ENCODE results near the gene FYTTD1. TPM values are rescaled to one million over a fixed set of nuclear protein-coding genes. Genes with fewer than 3 reads are reported as not detected.
A peak's percentile ranks its signal among the peaks of the same experiment; 100 is the strongest.

Gene FYTTD1
- total RNA-seq, 1 experiment from 2014 or later = 75.4 TPM

- peaks cover 25% of the 10 kb centered on the region for H3K4me1 ChIP-seq (replicated peaks; ENCODE audit: insufficient read depth)
- no peaks in the 10 kb centered on the region for H3K9me2 ChIP-seq (ENCODE audit: insufficient read depth)
- DNase-seq = no peak
- H3K9me3 ChIP-seq (ENCODE audit: insufficient read depth, low read depth) = no peaks in the 10 kb centered on the region
- H4K20me1 ChIP-seq (ENCODE audit: insufficient read depth) = peaks cover 31% of the 10 kb centered on the region
- H2AFZ ChIP-seq = peak overlapping the region; percentile 98
- H3K27me3 ChIP-seq (ENCODE audit: insufficient read depth, low read depth) = no peaks in the 10 kb centered on the region
- H3K27ac ChIP-seq = peak overlapping the region; percentile 76
- BruUV-seq (replicated peaks) = no TSS peak
- peaks cover 32% of the 10 kb centered on the region for H3K79me2 ChIP-seq (ENCODE audit: low read depth)
- ChIA-PET POLR2A (ENCODE audit: unreplicated experiment) (no interaction called here), CTCF (interaction anchor here (0.5 to 0.7 kb wide), 2 partner anchors 157 to 719 kb away, joined by 4 to 5 read pairs; partner anchors contain the start of gene MELTF)
- peaks cover 59% of the 10 kb centered on the region for H3F3A ChIP-seq (ENCODE audit: insufficient read depth, low read depth)
- peak overlapping the region; percentile 79 for H3K4me3 ChIP-seq
- H3K4me2 ChIP-seq = peak overlapping the region; percentile 95
- TF ChIP-seq EZH2 (IDR thresholded peaks at IDR 0.05; ENCODE audit: low read depth) (no peak), CTCF (conservative IDR thresholded peaks at IDR 0.05) (no peak)
- intact Hi-C loops (cut with micrococcal nuclease; ENCODE audit: unreplicated experiment) = loop anchor here (1.0 kb wide), 1 partner anchor 11 kb away; no protein-coding TSS in a partner anchor
- no peaks in the 10 kb centered on the region for H3K36me3 ChIP-seq (ENCODE audit: low read depth)
Measured at GRCh38 chr3:197748597-197749314, 927 bp upstream of the FYTTD1 start.

GRCh38 chr3:197749315-197749600, 425 bp upstream of the FYTTD1 start:
- ChIA-PET CTCF (interaction anchor here (0.5 to 0.7 kb wide), 2 partner anchors 157 to 720 kb away, joined by 4 to 5 read pairs; partner anchors contain the start of gene MELTF), POLR2A (ENCODE audit: unreplicated experiment) (no interaction called here)
- H2AFZ ChIP-seq = peak overlapping the region; percentile 98
- peak overlapping the region; percentile 79 for H3K4me3 ChIP-seq
- no peaks in the 10 kb centered on the region for H3K36me3 ChIP-seq (ENCODE audit: low read depth)
- peaks cover 37% of the 10 kb centered on the region for H3K79me2 ChIP-seq (ENCODE audit: low read depth)
- H3K4me1 ChIP-seq (replicated peaks; ENCODE audit: insufficient read depth) = peaks cover 25% of the 10 kb centered on the region
- H3F3A ChIP-seq (ENCODE audit: insufficient read depth, low read depth) = peaks cover 59% of the 10 kb centered on the region
- H3K27ac ChIP-seq = peak overlapping the region; percentile 76
- H3K27me3 ChIP-seq (ENCODE audit: insufficient read depth, low read depth) = no peaks in the 10 kb centered on the region
- H3K9me2 ChIP-seq (ENCODE audit: insufficient read depth) = no peaks in the 10 kb centered on the region
- H4K20me1 ChIP-seq (ENCODE audit: insufficient read depth) = peaks cover 36% of the 10 kb centered on the region
- intact Hi-C loops (cut with micrococcal nuclease; ENCODE audit: unreplicated experiment) = loop anchor here (1.0 kb wide), 1 partner anchor 12 kb away; no protein-coding TSS in a partner anchor
- peak in 1 of 2 experiments; percentile 58 for DNase-seq
- no peaks in the 10 kb centered on the region for H3K9me3 ChIP-seq (ENCODE audit: insufficient read depth, low read depth)
- H3K4me2 ChIP-seq = peak overlapping the region; percentile 95
- BruUV-seq (replicated peaks) = no TSS peak
- no peak; the same call in 1 of the 2 replicates for TF ChIP-seq CTCF (conservative IDR thresholded peaks at IDR 0.05)
- no peak for TF ChIP-seq EZH2 (IDR thresholded peaks at IDR 0.05; ENCODE audit: low read depth)

GRCh38 chr3:197750396-197750831, 731 bp downstream of the FYTTD1 start:
- TF ChIP-seq EZH2 (IDR thresholded peaks at IDR 0.05; ENCODE audit: low read depth) (no peak), CTCF (conservative IDR thresholded peaks at IDR 0.05) (no peak)
- H3K79me2 ChIP-seq (ENCODE audit: low read depth) = peaks cover 48% of the 10 kb centered on the region
- DNase-seq = peak; percentile 55 to 65
- peaks cover 59% of the 10 kb centered on the region for H3F3A ChIP-seq (ENCODE audit: insufficient read depth, low read depth)
- intact Hi-C loops (cut with micrococcal nuclease; ENCODE audit: unreplicated experiment) = no loop called here
- peaks cover 47% of the 10 kb centered on the region for H4K20me1 ChIP-seq (ENCODE audit: insufficient read depth)
- no peaks in the 10 kb centered on the region for H3K9me2 ChIP-seq (ENCODE audit: insufficient read depth)
- BruUV-seq (replicated peaks) = no TSS peak
- H3K4me1 ChIP-seq (replicated peaks; ENCODE audit: insufficient read depth) = peaks cover 25% of the 10 kb centered on the region
- peak overlapping the region; percentile 76 for H3K27ac ChIP-seq
- H3K4me3 ChIP-seq = peak overlapping the region; percentile 79
- H3K36me3 ChIP-seq (ENCODE audit: low read depth) = no peaks in the 10 kb centered on the region
- peak overlapping the region; percentile 98 for H2AFZ ChIP-seq
- ChIA-PET CTCF (interaction anchor here (0.5 to 0.6 kb wide), 2 partner anchors 9 to 178 kb away, joined by 3 to 14 read pairs; no protein-coding TSS in a partner anchor), POLR2A (ENCODE audit: unreplicated experiment) (no interaction called here)
- H3K9me3 ChIP-seq (ENCODE audit: insufficient read depth, low read depth) = no peaks in the 10 kb centered on the region
- peak overlapping the region; percentile 95 for H3K4me2 ChIP-seq
- no peaks in the 10 kb centered on the region for H3K27me3 ChIP-seq (ENCODE audit: insufficient read depth, low read depth)
